ENCODE data around the gene FXYD5.
"Not testable (repeated sequence)": the region's sequence is repeated elsewhere in the genome, so short reads cannot be mapped to it uniquely, and the experiment has no call there.

FXYD5 gene

DNA sequence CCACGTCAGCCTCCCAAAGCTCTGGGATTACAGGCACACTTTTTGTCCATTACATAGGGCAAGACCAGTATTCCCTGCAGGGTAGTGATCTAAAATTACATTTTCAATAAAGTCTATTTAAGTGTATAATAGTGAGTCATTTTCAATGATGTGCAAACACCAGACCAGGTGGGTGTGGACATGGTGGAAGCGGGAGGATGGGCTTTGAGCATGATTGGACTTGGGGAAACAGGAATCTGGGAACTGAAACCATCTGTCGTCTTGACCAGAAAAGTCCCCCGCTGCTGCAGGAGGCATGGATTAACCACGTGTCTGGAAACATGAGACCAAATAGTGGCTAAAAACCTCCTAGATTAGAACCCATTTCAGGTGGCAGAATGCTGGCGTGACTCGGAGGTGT is 34.0 kb upstream of the FXYD5 start:
- DNase-seq: peak in 3 of 14 donors; percentile 6 to 65 (median 15)

DNA sequence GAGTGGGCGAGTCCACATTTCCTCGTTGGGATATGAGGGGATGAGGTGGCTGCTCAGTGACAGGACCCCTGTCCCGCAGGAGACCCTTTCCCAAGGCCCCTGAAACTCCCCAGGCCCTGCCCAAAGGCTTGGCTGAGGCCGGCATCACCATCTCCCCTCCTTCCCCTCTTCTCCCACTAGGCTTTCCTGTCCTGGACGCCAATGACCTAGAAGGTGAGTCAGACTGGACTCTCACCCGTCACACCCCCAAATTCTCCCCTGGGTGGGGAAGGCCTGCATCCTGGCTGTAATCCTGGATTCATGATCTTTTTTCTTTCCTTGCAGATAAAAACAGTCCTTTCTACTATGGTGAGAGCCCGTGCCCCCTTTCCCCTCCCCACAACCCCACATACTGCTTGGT is 33.6 kb upstream of the FXYD5 start:
- DNase-seq: no peak

DNA sequence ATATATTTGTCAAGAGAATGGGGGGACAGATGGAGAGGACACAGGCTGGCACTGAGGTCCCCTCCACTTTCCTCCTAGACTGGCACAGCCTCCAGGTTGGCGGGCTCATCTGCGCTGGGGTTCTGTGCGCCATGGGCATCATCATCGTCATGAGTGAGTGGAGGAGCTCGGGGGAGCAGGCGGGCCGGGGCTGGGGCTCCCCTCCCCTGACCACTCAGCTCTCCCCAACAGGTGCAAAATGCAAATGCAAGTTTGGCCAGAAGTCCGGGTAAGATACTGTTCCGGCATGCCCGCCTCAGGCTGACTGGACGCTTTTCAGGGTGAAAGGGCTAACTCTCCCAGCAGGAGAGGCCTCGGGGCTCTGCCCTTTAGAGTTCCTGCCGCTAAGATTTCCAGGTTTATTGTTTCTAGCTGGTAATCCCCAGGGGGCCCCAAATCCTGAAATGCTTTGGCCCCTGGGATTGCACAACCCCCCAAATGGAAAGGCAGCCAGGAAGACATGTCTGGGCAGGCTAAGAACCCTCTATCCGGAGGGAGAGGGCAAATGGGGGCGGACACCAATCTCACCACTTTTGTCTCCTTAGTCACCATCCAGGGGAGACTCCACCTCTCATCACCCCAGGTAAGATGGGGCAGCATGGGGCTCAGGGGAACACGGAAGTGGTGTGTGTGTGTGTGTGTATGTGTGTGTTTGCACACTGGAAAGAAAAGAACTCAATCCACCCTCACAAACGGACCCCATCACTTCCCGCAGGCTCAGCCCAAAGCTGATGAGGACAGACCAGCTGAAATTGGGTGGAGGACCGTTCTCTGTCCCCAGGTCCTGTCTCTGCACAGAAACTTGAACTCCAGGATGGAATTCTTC is 31.6 kb upstream of the FXYD5 start:
- no peak for DNase-seq

DNA sequence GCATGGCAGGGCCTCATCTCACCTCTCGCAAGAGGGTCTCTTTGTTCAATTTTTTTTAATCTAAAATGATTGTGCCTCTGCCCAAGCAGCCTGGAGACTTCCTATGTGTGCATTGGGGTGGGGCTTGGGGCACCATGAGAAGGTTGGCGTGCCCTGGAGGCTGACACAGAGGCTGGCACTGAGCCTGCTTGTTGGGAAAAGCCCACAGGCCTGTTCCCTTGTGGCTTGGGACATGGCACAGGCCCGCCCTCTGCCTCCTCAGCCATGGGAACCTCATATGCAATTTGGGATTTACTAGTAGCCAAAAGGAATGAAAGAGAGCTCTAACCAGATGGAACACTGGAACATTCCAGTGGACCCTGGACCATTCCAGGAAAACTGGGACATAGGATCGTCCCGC is 31.0 kb upstream of the FXYD5 start:
- DNase-seq: peak in 7 of 14 donors; percentile 28 to 61 (median 38)

DNA sequence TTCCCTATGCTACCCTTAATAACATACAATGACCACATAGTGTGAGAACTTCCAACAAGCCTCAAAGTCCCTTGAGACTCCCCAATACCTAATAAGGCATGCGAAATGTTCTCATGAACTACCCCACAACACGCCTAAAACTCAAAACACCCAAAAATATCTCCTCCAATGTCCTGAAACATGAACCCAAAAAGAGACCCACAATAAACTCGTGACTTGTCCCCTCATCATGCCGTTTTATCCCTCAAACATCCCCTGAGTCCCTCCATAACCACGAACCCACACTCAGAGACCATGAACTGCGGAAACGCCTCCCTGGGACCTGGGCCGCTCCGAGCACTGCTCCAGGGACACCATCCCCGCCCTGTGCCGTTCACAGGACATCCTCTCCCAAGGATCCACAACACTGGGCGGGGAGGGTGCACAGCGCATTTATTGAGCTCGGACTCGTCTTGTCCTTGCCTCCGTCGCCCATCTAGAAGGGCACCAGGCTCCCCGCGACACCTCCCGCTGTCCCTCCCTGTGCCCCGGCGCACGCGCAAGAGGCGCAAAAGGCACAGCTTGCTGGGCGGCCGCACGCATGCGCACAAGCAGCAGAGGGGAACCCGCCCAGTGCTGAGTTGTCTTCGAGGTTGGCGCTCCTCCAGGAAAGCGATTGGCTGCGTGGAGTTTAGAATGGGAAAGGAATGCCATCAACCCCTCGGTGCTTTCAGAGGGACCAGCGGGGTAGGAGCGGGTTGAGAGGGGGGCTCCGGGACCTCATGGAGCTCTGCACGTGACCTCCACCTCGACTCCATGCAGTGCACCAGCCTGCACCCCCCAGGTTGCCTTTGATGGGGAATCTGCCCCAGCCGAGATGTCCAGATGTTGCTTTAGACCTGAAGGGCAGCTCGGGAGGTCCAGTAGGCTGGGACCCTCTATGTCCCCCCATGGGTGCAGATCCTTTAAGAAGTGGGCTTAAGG is 30.2 kb upstream of the FXYD5 start:
- peak; percentile 44 to 97 (median 92) for DNase-seq

DNA sequence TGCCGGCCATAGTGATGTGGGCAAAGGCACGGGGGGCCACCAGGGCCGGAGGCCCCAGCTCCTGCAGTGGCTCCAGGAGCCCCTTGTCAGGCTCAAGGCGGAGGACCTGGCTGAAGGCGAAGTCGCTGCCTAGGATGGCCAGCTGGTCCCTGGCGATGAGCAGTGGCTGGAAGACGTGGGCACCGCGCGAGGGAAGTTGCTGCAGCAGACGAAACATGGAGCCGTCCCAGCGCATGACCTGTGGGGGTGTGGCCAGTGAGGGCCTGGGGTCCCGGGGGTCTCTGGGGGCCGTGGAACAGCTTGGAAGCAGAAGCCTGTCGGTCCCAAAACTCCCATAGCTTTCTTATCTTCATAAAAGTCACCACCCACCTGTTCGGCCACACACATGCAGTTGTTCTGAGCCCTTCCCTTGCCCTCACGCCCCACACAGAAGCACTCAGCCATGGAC is 29.2 kb upstream of the FXYD5 start:
- DNase-seq: peak in 1 of 14 donors; percentile 55

DNA sequence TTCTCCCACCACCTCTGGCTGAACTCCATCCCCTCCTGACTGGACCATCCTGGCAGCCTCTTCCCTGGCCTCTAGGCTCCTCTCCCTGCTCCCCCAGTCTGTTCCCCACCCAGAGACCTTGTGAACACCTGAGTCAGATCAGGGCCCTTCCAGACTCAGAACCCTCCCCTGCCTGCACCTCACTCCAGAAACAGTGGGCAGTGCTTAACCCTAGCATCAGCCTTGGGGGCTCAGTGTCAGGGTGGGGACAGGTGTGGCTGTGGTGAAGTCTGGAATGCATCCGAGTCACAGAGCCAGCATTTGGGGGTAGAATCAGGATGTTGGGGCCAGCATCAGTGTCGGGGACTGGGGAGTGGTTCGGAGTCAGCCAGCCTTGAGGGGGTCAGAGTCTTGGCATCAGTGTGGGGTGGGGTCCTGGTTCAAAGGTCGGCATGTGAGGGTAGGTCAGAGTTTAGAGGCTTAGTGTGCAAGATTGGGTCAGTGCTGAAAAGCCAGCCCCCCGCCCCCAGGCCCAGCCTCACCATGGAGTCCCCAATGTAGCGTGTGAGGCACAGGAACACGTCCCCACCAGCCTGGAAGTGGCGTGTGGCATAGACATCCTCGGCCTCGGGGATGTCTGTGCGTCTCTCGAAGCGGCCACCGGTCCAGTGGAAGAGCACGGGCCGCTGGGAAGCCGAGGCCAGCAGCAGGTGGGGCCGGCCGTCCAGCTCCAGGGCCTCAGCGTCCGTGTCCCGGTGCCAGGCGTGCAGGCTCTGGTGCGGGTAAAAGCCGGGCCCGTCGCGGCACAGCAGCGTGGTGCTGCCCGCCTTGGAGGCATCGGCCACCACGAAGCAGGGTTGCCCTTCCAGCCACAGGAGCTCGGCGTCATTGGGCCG is 28.5 kb upstream of the FXYD5 start:
- peak in 1 of 14 donors; percentile 43 for DNase-seq

DNA sequence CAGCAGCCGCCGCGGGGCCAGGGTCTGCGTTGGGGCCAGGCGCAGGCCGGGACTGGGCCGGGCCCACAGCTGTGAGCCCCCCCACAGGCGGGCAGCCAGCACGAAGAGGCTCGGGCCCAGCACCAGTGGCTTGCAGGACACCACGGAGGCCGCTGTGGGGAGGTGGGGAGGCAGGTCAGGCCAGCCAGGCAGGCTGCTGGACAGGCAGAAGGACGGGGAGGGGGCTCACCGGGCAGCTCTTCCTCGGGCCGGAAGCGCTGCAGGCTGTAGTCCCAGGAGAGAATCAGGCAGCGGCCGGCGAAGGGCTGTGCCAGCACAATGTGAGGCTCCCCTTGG is 27.9 kb upstream of the FXYD5 start:
- peak in 10 of 14 donors; percentile 25 to 81 (median 46) for DNase-seq

DNA sequence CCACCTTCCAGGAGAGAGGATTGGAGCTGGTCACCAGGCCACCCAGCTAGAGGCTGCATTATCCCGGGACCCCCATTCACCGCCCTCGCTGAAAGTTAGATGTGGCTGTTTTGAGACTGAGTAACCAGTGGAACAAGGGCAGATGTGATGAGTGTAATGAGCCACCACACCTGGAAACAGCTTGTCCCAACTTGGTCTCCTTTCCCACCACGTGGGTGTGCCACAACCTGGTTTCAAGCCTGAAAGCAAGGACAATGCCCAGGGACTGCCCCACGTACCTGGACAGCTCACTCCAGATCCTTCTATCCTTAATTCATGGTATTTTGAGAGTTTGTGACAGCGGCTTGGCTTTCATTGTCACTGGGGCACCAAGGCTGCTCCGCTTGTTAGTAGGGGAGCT is 26.7 kb upstream of the FXYD5 start:
- DNase-seq: no peak

DNA sequence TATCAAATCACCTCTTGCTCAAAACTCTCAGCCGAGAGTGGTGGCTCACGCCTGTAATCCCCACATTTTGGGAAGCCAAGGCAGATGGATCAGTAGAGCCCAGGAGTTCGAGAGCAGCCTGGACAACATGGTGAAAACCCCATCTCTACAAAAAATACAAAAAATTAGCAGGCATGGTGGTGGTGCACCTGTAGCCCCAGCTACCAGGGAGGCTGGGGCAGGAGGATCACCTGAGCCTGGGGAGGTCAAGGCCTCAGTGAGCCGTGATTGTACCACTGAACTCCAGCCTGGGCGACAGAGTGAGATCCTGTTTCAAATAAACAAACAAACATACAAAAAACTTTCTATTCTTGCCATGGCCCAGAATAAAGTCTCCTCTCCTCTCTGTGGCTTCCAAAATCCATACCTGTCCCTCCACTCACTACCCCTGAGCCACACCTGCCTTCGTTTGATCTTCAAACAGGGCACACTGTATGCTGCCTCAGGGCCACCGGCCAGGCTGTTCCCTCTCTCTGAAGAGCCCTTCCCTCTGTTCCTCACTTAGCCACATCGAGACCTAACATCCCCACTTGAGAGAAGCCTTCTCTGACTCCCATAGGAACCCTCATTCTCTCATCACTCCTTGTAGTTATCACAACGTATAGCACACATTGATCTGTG is 26.0 kb upstream of the FXYD5 start:
- no peak for DNase-seq

DNA sequence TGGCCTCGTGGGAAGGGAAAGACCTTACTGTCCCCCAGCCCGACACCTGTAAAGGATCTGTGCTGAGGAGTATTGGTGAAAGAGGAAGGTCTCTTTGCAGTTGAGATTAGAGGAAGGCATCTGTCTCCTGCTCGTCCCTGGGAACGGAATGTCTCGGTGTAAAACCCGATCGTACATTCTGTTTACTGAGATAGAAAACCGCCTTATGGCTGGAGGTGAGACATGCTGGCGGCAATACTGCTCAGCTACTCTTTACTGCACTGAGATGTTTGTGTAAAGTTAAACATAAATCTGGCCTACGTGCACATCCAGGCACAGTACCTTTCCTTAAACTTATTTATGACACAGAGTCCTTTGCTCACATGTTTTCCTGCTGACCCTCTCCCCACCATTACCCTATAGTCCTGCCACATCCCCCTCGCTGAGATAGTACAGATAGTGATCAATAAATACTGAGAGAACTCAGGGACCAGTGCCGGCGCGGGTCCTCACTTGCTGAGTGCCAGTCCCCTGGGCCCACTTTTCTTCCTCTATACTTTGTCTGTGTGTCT is 24.7 kb upstream of the FXYD5 start:
- not testable (repeated sequence) for DNase-seq

DNA sequence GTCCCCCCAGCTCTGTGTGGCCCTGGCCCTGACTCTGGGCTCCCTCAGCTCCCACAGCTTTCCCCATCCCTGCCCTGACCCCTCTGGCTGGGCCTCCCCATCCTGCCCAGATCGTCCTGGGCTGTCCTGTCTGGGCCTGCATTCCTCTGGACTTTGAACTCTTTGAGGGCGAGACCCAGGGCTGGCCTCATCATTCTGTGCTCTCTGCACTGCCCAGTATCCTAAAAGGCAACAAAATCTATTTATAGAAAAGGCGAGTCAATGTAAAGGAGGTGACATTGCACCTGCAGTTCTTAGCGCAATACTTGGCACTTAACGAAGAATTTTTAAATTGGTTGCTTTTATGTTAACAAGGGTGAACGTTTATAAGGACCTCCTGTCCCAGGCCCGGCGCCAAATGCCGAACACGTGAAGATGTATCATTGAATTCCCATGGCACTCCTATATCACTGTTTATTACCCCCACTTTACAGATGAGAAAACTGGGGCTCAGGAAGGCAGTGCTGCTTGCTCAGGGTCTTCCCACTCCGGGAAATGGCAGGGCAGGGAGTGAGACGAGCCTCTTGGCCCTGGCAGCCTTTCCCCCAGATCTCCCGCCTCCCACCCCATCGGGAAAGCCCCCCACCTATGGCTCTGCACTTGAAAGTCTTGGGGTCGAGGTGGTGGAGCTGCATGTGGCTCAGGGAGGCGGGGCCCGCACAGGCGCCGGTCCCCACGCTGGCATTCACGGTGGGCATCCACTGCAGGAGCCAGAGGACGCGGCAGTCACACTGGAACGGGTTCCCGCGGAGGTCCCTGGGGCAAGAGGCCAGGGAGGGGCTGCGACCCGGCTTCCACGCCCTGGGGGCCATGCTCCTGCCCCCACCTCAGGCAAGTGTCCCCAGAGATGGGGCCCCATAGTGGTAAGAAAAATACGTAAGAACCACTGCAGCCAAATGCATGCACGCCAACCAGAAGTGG is 23.5 kb upstream of the FXYD5 start:
- no peak for DNase-seq

DNA sequence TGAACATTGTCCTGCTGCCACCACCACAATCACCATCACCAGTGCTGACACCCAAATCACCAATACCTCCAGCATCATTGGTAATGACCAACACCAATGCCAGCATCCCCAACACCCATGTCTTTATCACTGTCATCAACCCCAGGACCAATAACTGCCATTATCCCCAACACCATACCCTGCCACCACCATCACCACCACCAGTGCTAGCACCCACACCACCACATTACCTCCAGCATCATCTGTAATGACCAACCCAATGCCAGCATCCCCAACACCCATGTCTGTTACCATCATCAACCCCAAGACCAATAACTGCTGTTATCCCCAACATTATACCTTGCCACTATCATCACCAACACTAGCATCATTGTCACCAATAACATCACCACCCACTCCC is 22.3 kb upstream of the FXYD5 start:
- DNase-seq: no peak

DNA sequence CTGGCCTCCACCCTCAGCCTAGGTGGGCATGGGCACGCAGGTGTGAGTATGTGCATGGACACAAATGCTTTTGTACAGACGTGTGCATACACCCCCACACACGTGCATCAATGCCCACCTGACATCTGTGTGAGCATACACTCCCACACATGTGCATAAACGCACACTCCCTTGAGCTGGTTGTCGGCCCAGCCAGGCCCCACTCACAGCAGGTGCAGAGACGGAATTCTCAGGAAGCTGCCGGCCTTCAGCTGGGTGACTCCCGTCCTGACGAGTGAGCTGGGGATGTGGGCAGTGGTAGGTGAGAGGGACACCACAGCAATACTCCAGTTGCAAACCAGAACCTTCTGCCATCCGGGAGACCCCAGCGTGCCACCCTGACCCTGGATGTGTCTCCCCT is 20.7 kb upstream of the FXYD5 start:
- DNase-seq: peak in 1 of 14 donors; percentile 27

DNA sequence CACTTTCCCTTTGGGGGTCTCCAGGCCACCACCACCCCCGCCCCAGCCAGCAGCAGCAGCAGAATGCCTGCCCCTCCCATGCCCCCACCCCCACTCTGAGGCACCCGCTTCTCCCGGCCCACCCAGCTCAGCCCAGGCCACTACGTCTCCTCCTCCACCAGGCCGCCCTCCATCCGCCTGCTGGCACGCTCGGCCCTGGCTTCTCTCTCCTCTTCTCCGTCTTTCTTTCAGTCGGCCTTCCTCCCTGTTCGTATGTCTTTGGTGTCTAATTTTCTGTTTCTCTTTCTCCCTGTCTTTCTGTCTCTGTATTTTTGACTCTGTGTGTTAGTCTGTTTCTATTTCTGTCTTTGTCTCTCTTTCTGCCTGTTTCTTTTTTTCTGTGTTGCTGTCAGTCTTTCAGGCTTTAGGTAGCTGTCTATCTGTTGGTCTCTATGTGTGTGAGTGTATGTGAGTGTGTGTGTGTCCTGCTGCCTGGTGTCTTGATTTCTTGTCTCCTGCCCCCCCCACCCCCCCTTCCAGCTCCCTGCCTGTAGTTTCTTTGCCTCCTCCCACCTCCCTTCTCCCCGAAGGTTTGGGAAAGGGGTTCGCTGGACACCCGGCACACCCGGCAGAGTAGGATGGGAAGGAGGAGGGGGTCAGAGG is 19.8 kb upstream of the FXYD5 start, which contains the start of gene LGI4:
TSS of gene LGI4 (minus strand) at position 459 of the 642 bp plus-strand sequence. CDS start at position 80, 379 bp downstream.
- peak in 1 of 14 donors; percentile 53 for DNase-seq

DNA sequence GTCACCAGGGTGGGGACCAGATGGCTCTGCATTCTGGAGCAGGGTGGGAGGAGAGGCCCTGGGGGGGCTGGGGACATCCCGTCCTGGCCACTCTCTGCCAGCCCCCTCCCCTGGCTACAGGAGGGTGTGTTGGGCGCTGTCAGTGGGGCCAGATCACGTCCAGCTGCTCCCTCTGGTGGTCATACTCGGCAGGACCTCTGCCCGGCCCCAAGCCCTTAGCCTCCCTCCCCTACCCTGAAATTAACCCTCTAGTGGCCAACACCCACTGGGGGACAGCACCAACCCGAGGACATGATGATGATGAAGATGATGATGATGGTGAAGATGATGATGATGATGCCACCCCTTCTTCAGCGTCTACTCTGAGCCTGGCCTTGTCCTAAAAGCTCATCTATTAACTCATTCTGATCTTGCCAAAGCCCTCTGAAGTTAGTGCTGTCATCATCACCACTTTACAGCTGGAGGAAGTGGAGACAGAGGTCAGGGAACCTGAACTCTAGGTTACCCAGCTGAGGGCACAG is 19.1 kb upstream of the FXYD5 start:
- DNase-seq: peak in 12 of 14 donors; percentile 46 to 86 (median 67)

DNA sequence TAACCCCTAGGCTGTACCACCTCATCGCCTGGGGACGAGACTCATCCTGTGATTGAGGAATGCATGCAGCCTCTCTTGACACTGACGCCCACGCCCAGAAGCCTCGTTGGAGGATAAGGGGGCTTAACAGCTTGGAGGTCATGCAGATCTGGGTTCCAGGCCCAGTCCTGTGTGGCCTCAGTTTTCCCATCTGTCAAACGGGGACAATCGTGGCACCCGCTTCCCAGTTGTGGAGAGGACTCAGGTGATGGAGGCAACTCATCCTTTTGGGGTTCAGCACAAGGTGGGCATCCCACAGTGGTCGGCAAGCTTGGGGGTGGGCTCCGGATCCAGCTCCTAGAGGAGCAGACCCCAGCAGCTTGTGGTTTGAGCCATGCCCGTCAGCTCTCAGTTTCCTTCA is 18.3 kb upstream of the FXYD5 start:
- DNase-seq: no peak

DNA sequence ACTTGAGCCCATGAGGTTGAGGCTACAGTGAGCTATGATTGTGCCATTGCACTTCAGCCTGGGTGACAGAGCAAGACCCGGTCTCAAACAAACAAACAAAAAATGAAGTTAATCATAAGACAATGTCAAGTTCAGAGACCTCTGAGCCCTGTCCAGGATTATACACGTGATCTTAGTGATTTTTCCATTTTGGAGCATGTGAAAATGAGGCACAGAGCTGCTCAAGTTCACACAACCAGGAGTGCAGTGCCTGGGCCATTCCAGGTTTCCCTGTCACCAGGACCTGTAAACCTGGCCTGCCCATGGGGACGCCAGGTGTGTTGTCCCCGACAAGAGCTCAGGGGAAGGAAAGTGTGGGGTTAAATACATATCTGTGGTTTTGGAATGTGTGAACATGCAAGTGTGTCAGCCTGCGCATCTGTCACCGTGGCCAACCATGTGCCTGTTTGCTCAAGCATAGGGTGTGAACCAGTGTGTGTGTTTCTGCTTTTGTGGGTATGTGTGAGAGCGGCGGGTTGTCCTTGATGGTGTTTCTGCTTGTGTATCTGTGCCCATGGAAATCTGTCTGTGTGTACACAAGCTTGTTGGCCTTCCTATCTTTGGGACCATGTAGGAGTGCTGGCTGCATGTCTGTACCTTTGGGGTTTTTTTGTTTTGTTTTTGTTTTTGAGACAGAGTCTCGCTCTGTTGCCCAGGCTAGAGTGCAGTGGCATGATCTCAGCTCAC is 17.4 kb upstream of the FXYD5 start:
- no peak for DNase-seq

Measured in C1 segment of cervical spinal cord (tissue), 14 donors.